ENCODE results near the gene TRMT11.

DNA sequence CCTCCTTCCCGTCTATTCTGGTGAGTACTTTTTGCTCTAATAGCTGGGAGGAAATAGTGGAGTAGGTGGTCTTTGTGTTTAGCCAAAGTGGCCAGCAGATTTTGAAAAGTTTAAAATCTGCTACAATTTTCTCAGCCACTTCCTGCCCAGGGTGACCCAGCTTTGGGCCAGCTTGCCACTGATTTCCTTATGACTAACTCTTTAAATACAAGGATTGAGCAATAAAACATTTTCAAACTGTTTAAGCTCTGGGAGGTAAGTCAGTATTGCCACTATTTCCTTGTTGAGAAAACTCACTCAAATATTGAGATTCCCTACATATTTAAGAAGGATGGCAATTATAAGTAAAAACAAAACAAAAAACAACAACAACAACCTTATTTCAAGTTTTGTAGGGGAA is 54.5 kb downstream of the TRMT11 start:
- no peak for TF ChIP-seq POLR2A (IDR thresholded peaks at IDR 0.05)
- TF ChIP-seq, protein P1, sequence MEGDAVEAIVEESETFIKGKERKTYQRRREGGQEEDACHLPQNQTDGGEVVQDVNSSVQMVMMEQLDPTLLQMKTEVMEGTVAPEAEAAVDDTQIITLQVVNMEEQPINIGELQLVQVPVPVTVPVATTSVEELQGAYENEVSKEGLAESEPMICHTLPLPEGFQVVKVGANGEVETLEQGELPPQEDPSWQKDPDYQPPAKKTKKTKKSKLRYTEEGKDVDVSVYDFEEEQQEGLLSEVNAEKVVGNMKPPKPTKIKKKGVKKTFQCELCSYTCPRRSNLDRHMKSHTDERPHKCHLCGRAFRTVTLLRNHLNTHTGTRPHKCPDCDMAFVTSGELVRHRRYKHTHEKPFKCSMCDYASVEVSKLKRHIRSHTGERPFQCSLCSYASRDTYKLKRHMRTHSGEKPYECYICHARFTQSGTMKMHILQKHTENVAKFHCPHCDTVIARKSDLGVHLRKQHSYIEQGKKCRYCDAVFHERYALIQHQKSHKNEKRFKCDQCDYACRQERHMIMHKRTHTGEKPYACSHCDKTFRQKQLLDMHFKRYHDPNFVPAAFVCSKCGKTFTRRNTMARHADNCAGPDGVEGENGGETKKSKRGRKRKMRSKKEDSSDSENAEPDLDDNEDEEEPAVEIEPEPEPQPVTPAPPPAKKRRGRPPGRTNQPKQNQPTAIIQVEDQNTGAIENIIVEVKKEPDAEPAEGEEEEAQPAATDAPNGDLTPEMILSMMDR (IDR thresholded peaks at IDR 0.05): no peak

All from thyroid gland (tissue), 4 donors.